PFSK-1 (cell line): ENCODE data around the gene SYT11.

ENCODE experiments used
- FOXP2 ChIP-seq: optimal IDR thresholded peaks from 2 replicates; pipeline ENCODE3; 2011; ENCODE audit warnings: borderline replicate concordance, control low read depth, inconsistent platforms; ENCODE audit not compliant: insufficient read depth; ENCODE audit errors: extremely low read length, extremely low read depth
- POLR2AphosphoS5 ChIP-seq: IDR thresholded peaks from 2 replicates; pipeline ENCODE4 v1.6.1; 2012; ENCODE audit warnings: low read depth, mild to moderate bottlenecking, control low read depth, low read length, moderate library complexity
- REST ChIP-seq, 2 experiments: IDR thresholded peaks; 2 replicates each; pipeline versions ENCODE4 v1.6.1 to v1.8.0; 2011 to 2012; ENCODE audit warnings: low read depth in 2 of 2, low read length in 2 of 2, control low read depth in 1 of 2, inconsistent platforms in 1 of 2, mild to moderate bottlenecking in 1 of 2, moderate library complexity in 1 of 2; ENCODE audit not compliant: insufficient read depth in 1 of 2
- SIN3A ChIP-seq: IDR thresholded peaks from 2 replicates; pipeline ENCODE4 v1.6.1; 2012; ENCODE audit warnings: mild to moderate bottlenecking, low read length, moderate library complexity, borderline replicate concordance; ENCODE audit not compliant: insufficient read depth
- TAF1 ChIP-seq: IDR thresholded peaks from 2 replicates; pipeline ENCODE4 v1.6.1; 2012; ENCODE audit warnings: low read length, control low read depth, borderline replicate concordance; ENCODE audit not compliant: insufficient read depth

The SYT11 gene

GRCh38 chr1:155861896-155862295, 2.5 kb downstream of the SYT11 start:
- TF ChIP-seq SIN3A = no peak

GRCh38 chr1:155864393-155864792, 5.0 kb downstream of the SYT11 start:
- TF ChIP-seq FOXP2 = no peak
- TF ChIP-seq POLR2AphosphoS5 = no peak
- no peak for TF ChIP-seq REST (IDR thresholded peaks at IDR 0.05; ENCODE audit: insufficient read depth in 1 of 2, low read depth in 2 of 2, low read length in 2 of 2)
- no peak for TF ChIP-seq SIN3A
- TF ChIP-seq TAF1 = no peak

GRCh38 chr1:155867766-155868165, 8.4 kb downstream of the SYT11 start:
- TF ChIP-seq REST (IDR thresholded peaks at IDR 0.05; ENCODE audit: insufficient read depth in 1 of 2, low read depth in 2 of 2, low read length in 2 of 2) (no peak), SIN3A (no peak), TAF1 (no peak), FOXP2 (no peak), POLR2AphosphoS5 (no peak)

- TF ChIP-seq REST (IDR thresholded peaks at IDR 0.05; ENCODE audit: insufficient read depth in 1 of 2, low read depth in 2 of 2, low read length in 2 of 2) = no peak
Observed at GRCh38 chr1:155871390-155871789, 12.0 kb downstream of the SYT11 start.

GRCh38 chr1:155872527-155872926, 13.2 kb downstream of the SYT11 start:
- no peak for TF ChIP-seq POLR2AphosphoS5
- no peak for TF ChIP-seq TAF1
- TF ChIP-seq REST (IDR thresholded peaks at IDR 0.05; ENCODE audit: insufficient read depth in 1 of 2, low read depth in 2 of 2, low read length in 2 of 2) = no peak
- no peak for TF ChIP-seq FOXP2
- TF ChIP-seq SIN3A = no peak

GRCh38 chr1:155873860-155874259, 14.5 kb downstream of the SYT11 start:
- TF ChIP-seq FOXP2 (no peak), REST (IDR thresholded peaks at IDR 0.05; ENCODE audit: insufficient read depth in 1 of 2, low read depth in 2 of 2, low read length in 2 of 2) (no peak), TAF1 (no peak), SIN3A (no peak), POLR2AphosphoS5 (no peak)
